Measurements from ENCODE around the gene EFHD2.
"Not testable (repeated sequence)": the region's sequence is repeated elsewhere in the genome, so short reads cannot be mapped to it uniquely, and the experiment has no call there.

EFHD2 gene

DNA sequence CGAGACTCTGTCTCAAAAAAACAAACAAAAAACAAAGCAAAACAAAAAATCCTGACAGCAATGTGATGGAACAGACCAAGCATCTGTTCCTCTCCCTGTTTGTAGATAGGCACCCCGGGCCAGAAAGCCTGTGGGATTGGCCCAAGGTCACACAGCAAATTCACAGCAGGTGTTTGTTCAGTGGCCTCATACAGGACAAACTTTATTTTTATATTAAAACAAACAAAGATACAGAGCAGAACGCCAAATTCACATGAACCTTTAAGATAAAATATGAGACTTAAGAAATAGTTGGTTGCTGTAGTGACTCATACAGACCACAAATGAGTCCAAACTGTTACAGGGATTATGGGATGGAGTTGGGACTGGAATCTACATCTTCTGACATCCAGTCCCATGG, 44.6 kb downstream of the EFHD2 start:
- DNase-seq = no peak

DNA sequence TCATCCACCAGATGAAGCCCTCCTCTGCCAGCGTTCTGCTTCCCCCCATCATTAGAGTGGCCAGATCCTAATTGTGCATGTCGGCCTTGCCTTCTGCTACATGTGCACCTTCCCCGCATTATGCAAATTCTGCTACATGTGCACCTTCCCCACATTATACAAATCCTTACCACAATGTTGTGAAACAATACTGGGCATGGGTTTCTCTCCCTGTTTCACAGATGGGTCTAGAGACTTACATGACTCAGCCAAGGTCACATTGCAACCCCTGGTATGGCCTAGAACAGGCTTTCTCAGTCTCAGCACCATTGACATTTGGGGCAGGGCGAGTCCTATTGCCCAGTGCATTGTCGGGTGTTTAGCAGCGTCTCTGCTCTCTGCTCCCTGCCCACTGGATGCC, 45.8 kb downstream of the EFHD2 start:
- no peak for DNase-seq

DNA sequence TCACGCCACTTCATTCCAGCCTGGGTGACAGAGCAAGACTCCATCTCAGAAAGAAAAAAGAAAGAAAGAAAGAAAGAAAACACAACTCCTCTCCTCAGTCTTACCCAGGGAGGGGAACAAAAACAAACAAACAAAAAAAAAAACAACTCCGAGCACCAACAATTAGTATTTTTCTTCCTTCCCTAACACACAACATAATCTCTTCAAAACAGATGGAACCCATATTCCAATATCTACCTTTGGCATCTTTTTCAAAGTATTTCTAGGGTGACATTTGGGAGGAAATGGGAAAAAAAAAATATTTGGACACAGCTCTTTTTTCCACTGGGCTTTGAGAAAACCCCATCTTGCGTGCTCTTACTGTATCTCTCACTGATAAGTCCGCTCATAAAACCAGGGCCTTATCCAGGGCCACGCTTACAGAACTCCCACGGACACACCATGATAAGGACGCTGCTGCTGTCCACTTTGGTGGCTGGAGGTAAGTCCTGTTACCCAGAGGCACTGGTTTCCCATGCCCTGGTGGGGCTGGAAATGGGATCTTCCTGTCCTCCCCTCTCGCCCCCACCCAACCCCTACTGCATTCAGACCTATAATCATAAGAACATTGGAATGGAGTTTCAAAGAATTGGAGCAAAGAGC, 46.7 kb downstream of the EFHD2 start, which contains the start of gene CELA2A:
Gene CELA2A, plus strand, starts transcription at position 420 of the 642 bp plus-strand sequence. Its CDS starts 22 bp downstream, at position 442.
- DNase-seq = no peak

DNA sequence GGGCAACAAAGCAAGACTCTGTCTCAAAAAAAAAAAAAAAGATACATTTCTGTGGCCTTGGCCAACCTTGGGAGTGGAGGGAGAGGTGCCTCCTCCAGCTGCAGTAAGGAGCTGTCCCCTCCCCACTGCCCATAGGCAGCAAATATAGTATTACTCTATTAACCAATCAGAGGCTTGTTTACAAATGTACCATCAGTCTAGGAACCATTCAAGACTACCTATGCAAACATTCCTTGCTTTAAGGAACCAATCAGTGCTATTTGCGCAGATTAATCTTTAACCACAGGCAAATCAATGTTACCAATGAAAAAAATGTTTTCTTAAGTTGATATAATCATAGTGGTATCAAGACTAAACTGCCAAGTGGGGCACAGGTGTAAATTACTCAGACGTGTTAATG, 47.9 kb downstream of the EFHD2 start:
- DNase-seq = no peak

DNA sequence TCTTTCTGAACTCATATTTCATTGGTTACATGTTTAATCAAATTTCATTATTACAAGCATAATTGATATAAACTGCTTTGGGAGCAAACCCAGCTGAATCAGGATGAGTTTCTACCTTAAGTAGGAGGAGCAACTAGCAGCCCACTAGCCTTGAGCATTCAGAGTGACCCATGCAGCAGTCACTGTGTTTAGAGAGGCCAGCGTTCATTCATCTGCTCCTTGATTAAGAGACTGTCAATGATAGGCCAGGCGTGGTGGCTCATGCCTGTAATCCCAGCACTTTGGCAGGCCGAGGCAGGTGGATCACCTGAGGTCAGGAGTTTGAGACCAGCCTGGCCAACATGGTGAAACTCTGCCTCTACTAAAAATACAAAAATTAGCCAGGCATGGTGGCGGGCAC, 48.7 kb downstream of the EFHD2 start:
- DNase-seq = not testable (repeated sequence)

DNA sequence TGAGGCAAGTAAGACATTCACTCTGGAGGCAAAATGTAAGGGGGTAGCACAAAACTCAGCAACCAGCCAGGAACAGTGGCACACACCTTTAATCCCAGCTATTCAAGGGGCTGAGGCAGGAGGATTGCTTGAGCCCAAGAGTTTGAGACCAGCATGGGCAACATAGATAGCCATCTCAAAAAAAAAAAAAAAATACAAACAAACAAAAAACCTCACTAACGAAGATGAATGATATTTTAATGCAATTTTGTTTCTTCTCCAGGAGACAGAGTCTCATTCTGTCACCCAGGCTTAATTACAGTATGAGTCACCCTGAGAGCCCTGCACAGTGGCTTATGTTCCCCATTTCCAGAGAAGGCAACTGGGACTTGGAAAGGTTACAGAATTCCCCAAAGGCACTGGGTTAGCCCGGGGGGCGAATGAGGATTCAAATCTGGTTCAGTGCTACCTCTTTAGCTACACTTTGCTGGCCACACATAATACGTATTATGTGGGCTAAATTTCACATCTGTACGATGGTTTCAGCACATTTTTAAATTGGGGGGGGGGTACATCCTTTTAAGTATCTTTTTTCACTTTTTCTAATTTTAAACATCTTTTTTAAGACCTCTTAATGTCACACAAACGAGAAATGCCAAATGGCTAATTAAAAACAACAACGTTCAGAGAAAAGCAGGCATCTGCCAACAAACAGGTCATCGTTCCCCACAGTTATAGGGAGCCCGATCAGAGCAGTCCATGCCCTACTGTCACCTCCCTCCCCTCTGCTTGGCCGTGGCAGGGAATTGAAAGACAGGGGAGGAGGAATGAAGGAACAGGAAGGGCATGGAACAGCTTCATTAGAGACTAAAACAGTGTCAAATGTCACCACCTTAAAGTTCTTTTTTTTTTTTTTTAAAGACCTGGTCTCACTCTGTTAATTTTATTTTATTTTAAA, 50.4 kb downstream of the EFHD2 start:
- DNase-seq = no peak

DNA sequence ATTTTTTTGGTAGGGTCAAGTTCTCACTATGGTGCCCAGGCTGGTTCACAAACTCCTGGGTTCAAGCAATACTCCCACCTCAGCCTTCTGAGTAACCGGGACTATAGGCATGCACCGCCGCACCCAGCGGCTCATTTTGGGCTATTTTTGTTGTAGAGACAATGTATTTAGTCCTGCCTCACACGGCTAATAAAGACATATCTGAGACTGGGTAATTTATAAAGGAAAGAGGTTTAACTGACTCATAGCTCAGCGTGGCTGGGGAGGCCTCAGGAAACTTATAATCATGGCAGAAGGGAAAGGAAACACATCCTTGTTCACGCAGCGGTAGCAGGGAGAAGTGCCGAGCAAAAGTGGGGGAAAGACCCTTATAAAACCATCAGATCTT, 51.0 kb downstream of the EFHD2 start:
- DNase-seq = no peak

DNA sequence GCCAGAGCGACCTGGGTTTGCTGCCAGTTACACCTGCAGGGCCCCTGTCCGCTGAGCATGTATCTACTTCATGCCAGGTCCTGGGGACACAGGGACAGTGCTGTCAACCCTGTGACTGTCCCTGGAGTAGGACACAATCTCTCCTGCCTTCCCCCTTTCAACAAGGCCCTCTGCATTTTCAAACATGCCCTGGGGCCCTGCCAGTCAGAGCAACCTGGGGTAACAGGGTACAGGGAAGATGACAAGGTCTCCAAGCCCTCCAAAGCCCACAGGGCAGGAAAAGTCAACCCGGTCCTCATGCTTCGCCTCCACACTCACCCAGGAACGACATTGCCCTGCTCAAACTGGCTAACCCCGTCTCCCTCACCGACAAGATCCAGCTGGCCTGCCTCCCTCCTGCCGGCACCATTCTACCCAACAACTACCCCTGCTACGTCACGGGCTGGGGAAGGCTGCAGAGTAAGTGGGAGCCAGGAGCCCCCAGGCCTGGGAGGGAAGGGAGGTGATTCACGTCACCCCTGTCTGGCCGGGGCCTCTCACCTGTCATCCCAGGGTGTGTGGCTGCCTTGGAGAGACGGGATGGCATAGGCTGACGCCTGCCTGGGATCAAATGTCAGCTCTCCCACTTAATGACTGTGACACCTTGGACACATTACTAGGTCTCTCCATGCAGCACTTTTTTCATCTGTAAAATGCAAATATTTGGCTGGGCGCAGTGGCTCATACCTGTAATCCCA, 53.5 kb downstream of the EFHD2 start:
- DNase-seq = not testable (repeated sequence)

DNA sequence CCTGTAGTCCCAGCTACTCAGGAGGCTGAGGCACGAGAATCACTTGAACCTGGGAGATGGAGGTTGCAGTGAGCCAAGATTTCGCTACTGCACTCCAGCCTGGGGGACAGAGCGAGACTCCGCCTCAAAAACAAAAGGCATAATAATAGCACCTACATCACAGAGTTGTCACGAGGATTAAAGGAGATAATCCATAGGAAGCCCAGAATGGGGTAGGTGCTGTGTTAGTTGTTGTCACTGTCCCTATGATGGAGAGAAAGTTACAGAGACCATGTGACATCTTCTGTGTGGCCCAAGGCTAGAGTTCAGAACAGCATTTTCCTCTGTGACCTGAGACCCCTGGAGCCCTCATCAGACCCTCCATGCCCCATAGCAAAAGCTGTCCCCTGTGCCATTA, 54.2 kb downstream of the EFHD2 start:
- DNase-seq = not testable (repeated sequence)

DNA sequence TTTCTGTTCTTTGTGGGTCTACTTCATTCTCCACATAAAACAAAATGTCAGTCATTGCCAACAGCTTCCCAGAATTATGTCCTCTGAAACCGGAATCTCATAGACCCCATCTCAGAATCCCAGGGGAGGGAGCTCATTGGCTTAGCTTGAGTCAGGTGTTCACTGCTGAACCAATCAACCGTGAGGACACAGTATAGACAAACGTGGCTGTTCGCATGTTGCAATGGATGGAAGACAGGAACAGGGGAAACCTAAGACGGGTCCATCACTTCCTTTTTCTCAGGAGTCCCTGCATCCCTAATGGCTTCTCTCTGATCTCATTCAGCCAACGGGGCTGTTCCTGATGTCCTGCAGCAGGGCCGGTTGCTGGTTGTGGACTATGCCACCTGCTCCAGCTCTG, 56.0 kb downstream of the EFHD2 start:
- no peak for DNase-seq

DNA sequence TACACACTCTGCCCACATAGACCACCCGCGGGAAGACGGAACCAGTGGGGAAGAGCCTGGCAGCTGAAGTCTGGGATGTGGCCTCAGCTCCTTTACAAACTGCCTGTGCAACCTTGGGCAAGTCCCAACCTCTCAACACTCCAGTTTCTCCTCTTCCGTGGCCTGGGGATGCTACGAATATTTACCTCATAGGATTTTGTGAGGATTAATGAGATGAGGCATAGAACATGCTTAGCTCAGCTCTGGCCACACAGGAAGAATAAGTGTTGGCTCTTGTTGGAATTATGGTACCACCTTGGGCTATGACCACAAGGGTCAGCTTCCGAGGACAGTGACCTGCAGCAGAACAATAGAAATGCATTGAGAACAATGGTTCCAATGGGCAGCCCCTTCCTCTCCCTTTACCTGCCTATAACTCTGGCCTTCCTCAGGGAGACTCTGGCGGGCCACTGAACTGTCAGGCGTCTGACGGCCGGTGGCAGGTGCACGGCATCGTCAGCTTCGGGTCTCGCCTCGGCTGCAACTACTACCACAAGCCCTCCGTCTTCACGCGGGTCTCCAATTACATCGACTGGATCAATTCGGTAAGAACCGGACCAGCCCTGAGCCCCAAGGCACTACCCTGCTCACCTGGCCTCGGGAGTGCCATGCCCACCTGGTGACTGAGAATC, 57.4 kb downstream of the EFHD2 start:
- not testable (repeated sequence) for DNase-seq

DNA sequence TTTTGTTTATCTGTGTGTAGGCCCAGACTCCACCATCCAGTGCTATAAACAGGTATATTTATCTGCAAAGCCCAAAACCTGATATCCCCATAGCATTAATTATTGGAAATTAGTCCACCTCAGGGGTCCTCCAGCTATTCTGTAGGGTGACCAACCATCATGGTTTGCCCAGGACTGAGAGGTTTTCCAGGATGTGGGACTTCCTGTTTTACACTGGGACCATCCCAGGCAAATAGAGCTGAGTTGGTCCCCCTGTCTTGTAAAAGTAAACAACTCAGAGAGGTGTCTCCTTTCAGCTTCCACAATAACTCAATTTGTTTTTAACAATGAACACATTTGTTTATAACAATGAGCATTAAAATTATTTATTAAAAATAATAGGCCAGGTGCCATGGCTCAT, 58.5 kb downstream of the EFHD2 start:
- no peak for DNase-seq

DNA sequence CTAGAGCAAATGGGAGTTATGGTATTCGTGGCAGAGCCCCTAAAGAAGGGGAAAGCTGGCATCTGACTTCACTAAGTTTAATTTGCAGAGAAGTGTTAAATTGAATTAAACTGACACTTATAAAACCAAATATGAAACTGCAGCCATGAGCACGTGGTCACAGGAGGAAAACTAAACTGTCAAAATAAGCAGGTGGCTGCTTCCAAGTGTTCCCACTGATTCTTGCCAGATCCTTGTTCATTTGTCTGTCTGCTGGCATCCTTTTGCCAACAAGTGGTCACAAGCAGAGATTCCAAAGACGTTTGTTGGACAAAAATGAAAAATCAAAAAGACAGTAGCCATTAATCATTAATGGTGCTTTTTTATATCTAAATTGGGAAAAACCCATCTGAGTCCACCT, 59.7 kb downstream of the EFHD2 start:
- no peak for DNase-seq

DNA sequence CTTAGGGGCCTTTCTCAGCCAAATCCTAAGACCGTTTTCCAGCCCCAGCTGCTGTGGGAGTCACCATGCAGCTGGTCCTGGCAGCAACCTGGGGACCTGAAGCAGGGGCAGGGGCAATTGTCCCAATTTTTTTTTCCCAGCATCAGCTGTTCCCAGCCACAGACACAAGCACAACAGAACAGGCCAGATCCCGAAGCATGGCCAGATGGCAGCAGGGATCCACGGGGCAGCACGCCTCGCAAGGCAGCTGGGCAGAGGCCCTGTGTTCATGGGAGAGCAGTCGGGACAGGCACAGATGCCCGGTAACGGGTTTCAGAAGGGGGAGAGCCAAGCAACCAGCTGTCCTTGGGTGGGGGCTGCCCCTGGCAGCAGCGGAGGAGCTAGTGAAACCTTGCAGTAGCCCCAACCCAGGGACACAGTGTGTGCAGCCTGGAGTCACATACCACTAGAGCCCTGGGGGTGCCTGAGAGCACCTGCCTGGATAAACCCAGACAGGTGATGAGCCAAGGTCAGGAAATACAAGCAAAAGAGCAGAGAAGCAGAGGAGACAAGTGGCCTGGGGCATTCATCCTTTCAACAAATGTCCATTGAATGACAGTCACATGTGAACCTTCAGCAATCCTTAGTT, 60.2 kb downstream of the EFHD2 start:
- DNase-seq = not testable (repeated sequence)

DNA sequence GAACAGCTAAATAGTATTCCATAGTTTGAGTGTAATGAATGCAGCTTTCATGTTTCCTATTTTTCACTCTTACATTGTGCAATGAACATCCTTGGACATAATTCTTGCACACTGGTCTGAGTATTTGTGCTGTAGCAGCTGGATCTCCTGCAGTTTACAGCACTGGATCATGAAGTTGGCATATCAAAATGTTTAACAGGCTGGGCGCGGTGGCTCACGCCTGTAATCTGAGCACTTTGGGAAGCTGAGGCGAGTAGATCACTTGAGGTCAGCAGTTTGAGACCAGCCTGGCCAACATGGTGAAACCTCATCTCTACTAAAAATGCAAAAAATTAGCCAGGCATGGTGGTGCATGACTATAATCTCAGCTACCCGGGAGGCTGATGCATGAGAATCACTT, 61.4 kb downstream of the EFHD2 start:
- DNase-seq = not testable (repeated sequence)

DNA sequence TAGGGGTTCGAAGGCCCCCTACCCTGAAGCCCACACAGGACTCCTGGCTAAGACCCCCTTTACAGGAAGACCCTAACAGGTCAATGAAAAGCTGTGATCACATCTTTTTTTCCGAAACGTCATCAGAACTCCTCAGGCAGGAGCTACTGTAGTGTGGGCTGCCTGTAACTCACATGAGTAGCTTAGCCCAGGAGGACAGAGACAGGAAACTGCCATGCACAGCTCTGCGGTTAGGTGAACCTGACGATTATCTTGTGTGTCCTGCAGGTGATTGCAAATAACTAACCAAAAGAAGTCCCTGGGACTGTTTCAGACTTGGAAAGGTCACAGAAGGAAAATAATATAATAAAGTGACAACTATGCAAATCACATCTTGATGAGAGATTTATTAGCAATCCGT, 62.0 kb downstream of the EFHD2 start:
- DNase-seq = peak in 1 of 2 donors; percentile 2

DNA sequence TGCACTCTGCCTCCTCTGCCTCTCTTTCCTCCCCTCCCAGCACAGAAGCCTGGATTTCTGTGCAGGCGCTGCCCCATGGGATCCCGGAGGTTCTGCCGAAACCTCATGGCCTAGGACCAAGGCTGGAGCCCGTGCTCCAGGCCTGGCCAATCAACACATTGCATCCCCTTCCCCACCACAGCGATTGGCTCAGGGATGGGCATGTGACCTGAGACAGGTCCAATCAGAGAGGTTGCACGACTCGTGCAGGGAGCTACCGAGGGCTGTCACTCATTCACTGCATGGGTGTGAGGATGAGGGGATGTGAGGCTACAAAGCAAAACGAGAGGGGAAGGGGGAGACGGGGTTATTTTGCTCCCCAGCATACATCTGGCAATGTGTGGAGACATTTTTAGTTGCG, 62.9 kb downstream of the EFHD2 start:
- DNase-seq = no peak

DNA sequence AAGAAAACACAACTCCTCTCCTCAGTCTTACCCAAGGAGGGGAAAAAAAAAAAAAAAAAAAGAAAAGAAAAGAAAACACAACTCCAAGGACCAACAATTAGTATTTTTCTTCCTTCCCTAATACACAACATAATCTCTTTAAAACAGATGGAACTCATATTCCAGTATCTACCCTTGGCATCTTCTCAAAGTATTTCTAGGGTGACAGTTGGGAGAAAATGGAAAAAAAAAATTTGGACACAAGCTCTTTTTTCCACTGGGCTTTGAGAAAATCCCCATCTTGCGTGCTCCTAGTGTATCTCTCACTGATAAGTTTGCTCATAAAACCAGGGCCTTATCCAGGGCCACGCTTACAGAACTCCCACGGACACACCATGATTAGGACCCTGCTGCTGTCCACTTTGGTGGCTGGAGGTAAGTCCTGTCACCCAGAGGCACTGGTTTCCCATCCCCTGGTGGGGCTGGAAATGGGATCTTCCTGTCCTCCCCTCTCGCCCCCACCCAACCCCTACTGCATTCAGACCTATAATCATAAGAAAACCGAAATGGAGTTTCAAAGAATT, 66.1 kb downstream of the EFHD2 start, which contains the start of gene CELA2B:
Gene CELA2B, plus strand, starts transcription at position 353 of the 563 bp plus-strand sequence. Its CDS starts 22 bp downstream, at position 375.
- no peak for DNase-seq

DNA sequence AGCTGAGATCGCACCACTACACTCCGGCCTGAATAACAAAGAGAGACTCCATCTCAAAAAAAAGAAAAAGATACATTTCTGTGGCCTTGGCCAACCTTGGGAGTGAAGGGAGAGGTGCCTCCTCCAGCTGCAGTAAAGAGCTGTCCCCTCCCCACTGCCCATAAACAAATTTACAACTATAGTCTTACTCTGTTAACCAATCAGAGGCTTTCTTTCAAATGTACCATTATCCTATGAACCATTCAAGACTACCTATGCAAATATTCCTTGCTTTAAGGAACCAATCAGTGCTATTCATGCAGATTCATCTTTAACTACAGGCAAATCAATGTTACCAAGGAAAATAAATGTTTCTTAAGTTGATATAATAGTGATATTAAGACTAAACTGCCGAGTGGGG, 67.2 kb downstream of the EFHD2 start:
- no peak for DNase-seq

DNA sequence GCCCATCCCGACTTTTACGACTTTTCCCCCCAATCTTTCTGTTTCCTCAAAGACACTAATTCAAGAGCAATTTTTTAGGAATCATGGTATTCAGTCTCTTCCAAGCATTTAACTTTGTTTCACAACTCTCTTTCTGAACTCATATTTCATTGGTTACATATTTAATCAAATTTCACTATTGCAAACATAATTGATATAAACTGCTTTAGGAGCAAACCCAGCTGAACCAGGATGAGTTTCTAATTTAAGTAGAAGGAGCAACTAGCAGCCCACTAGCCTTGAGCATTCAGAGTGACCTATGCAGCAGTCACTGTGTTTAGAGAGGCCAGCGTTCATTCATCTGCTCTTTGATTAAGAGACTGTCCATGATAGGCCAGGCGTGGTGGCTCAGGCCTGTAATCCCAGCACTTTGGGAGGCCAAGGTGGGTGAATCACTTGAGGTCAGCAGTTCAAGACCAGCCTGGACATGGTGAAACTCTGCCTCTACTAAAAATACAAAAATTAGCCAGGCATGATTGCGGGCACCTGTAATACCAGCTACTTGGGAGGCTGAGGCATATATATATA, 68.0 kb downstream of the EFHD2 start:
- no peak for DNase-seq

All from CD4-positive, alpha-beta T cell treated with Interferon alpha-2 for 1 hour (primary cell).